Activated CD4-positive, CD25-positive, alpha-beta regulatory T cell treated with anti-CD3 and anti-CD28 coated beads, Interleukin-2, amount 50 U/mL, for 24 hours (primary cell): Measurements from ENCODE around the gene HOXC6.
A peak's percentile ranks its signal among the peaks of the same experiment; 100 is the strongest.

Source experiments
- ATAC-seq, 2 donors: fragments of 150-1000 bp; cut with Tn5 transposase; one replicate each; pipeline ENCODE4 v1.10.0; 2021; ENCODE audit warnings: mild to moderate bottlenecking in 1 of 2, moderate library complexity in 1 of 2

Gene HOXC6

GRCh38 chr12:54002915-54003389, 25.3 kb upstream of the HOXC6 start:
- no peak for ATAC-seq

- no peak for ATAC-seq
These were observed 24.6 kb upstream of the HOXC6 start for GRCh38 chr12:54003625-54004024.

- no peak for ATAC-seq
These were observed 24.0 kb upstream of the HOXC6 start for GRCh38 chr12:54004063-54004840.

- ATAC-seq: no peak
These were observed 23.3 kb upstream of the HOXC6 start for GRCh38 chr12:54004841-54005530.

GRCh38 chr12:54005531-54005852, 22.7 kb upstream of the HOXC6 start:
- ATAC-seq: no peak

- peak; percentile 79 to 82 for ATAC-seq
These were observed 22.2 kb upstream of the HOXC6 start for GRCh38 chr12:54005853-54006558.

- ATAC-seq: no peak
These were observed 21.6 kb upstream of the HOXC6 start for GRCh38 chr12:54006559-54007220.

- no peak for ATAC-seq
These were observed 20.5 kb upstream of the HOXC6 start for GRCh38 chr12:54007538-54008259.

GRCh38 chr12:54008260-54008552, 20.0 kb upstream of the HOXC6 start:
- ATAC-seq: no peak

- ATAC-seq: peak in 1 of 2 donors; percentile 46
These were observed 18.8 kb upstream of the HOXC6 start for GRCh38 chr12:54009171-54010052.

GRCh38 chr12:54010053-54010971, 17.9 kb upstream of the HOXC6 start:
- ATAC-seq: no peak

GRCh38 chr12:54010972-54011664, 17.1 kb upstream of the HOXC6 start:
- no peak for ATAC-seq

- no peak for ATAC-seq
These were observed 16.3 kb upstream of the HOXC6 start for GRCh38 chr12:54011665-54012532.

GRCh38 chr12:54012631-54013409, 15.4 kb upstream of the HOXC6 start:
- no peak for ATAC-seq

GRCh38 chr12:54014377-54015017, 13.7 kb upstream of the HOXC6 start:
- no peak for ATAC-seq

- no peak for ATAC-seq
These were observed 13.0 kb upstream of the HOXC6 start for GRCh38 chr12:54015018-54015931.
